ENCODE measurements around the gene DNAAF9.

- TF ChIP-seq CSDC2 (CRISPR knock-in tag; IDR thresholded peaks at IDR 0.05) = no peak
- TF ChIP-seq TCF4 (CRISPR knock-in tag; IDR thresholded peaks at IDR 0.05; ENCODE audit: borderline replicate concordance) = no peak
These were observed 2.3 kb downstream of the DNAAF9 start for GRCh38 chr20:3405139-3405538.
